SK-N-SH (cell line): ENCODE data around the gene CLCN6. TPM values are rescaled to one million over a fixed set of nuclear protein-coding genes. Genes with fewer than 3 reads are reported as not detected.

ENCODE experiments used
- CTCF ChIA-PET: fragments of 300-600, 350-600 bp; formaldehyde crosslinking; extraction: SDS; loops from one replicate; lab custom pipeline; 2021; lab: Yijun Ruan, JAX
- POLR2A ChIA-PET: fragments of 350-600 bp; sonication (Branson Sonifier 250); formaldehyde crosslinking; extraction: SDS; loops from one replicate; lab custom pipeline; 2020; ENCODE audit warnings: antibody characterized with exemption, inconsistent platforms; lab: Yijun Ruan, JAX
- DNase-seq: peaks from one replicate; pipeline ENCODE4 v3.0.0; 2012
- H2AFZ ChIP-seq: fragments of 200-600 bp; sonication (generic); 2 replicates; pipeline ENCODE4 v1.8.1; 2016; ENCODE audit warnings: antibody characterized with exemption, mild to moderate bottlenecking, low read depth
- H3F3A ChIP-seq: fragments of 200-600 bp; sonication (generic); replicated peaks from 2 replicates; pipeline ENCODE3; 2016; ENCODE audit warnings: antibody characterized with exemption, mild to moderate bottlenecking; ENCODE audit not compliant: insufficient read depth
- H3K27ac ChIP-seq, 2 experiments: fragments of 200-500 bp in 1 of 2; fragments of 200-600 bp in 1 of 2; sonication (Bioruptor generic) in 1 of 2; sonication (generic), shearing (Covaris generic) in 1 of 2; 2 replicates each; pipeline versions ENCODE4 v1.5.1 to v1.6.1; 2014 to 2016; ENCODE audit warnings: low read depth in 2 of 2, inconsistent platforms in 1 of 2, low read length in 1 of 2, mild to moderate bottlenecking in 1 of 2, mixed read lengths in 1 of 2
- H3K27me3 ChIP-seq: fragments of 200-600 bp; sonication (generic), shearing (Covaris generic); 2 replicates; pipeline ENCODE4 v1.6.1; 2016; ENCODE audit warnings: mixed run types; ENCODE audit not compliant: insufficient read depth
- H3K36me3 ChIP-seq, 2 experiments: fragments of 200-500 bp in 1 of 2; fragments of 200-600 bp in 1 of 2; sonication (Bioruptor generic) in 1 of 2; sonication (generic) in 1 of 2; replicated peaks in 1 of 2; 2 replicates each; pipeline versions ENCODE3 to v1.5.1; 2014 to 2016; ENCODE audit warnings: low read length in 1 of 2, mild to moderate bottlenecking in 1 of 2; ENCODE audit not compliant: insufficient read depth in 2 of 2, control insufficient read depth in 1 of 2
- H3K4me1 ChIP-seq, 2 experiments: fragments of 200-500 bp in 1 of 2; fragments of 200-600 bp in 1 of 2; sonication (Bioruptor generic) in 1 of 2; sonication (generic), shearing (Covaris generic) in 1 of 2; 2 replicates each; pipeline versions ENCODE4 v1.5.1 to v1.6.1; 2014 to 2016; ENCODE audit warnings: low read depth in 1 of 2, low read length in 1 of 2, mixed run types in 1 of 2; ENCODE audit not compliant: insufficient read depth in 2 of 2, control insufficient read depth in 1 of 2
- H3K4me2 ChIP-seq: fragments of 200-600 bp; sonication (generic), shearing (Covaris generic); 2 replicates; pipeline ENCODE4 v1.6.1; 2017; ENCODE audit warnings: mixed run types
- H3K4me3 ChIP-seq, 2 experiments: fragments of 200-500 bp in 1 of 2; fragments of 200-600 bp in 1 of 2; sonication (Bioruptor generic) in 1 of 2; sonication (generic), shearing (Covaris generic) in 1 of 2; 2 replicates each; pipeline versions ENCODE4 v1.5.1 to v1.8.1; 2014 to 2016; ENCODE audit warnings: low read depth in 2 of 2, inconsistent platforms in 1 of 2, low read length in 1 of 2, mild to moderate bottlenecking in 1 of 2, mixed read lengths in 1 of 2, moderate library complexity in 1 of 2
- H3K79me2 ChIP-seq: fragments of 200-600 bp; sonication (generic); 2 replicates; pipeline ENCODE4 v1.8.1; 2017; ENCODE audit warnings: mild to moderate bottlenecking; ENCODE audit not compliant: insufficient read depth
- H3K9ac ChIP-seq: fragments of 200-600 bp; sonication (generic); 2 replicates; pipeline ENCODE4 v1.6.1; 2017; ENCODE audit warnings: mixed run types
- H3K9me2 ChIP-seq: fragments of 200-600 bp; sonication (generic); 2 replicates; pipeline ENCODE4 v1.6.1; 2017; ENCODE audit warnings: mixed run types
- H3K9me3 ChIP-seq: fragments of 200-600 bp; sonication (generic); 2 replicates; pipeline ENCODE4 v1.6.1; 2017; ENCODE audit warnings: mixed run types, mild to moderate bottlenecking, moderate library complexity
- H4K20me1 ChIP-seq: fragments of 200-600 bp; sonication (generic); 2 replicates; pipeline ENCODE4 v1.6.1; 2017; ENCODE audit warnings: mild to moderate bottlenecking, mixed run types; ENCODE audit not compliant: insufficient read depth
- EZH2phosphoT487 ChIP-seq: fragments of 200-600 bp; sonication (generic); IDR thresholded peaks from 2 replicates; pipeline ENCODE4 v1.6.1; 2017; ENCODE audit warnings: low read depth, mixed run types, mild to moderate bottlenecking, antibody characterized with exemption, moderate library complexity, borderline replicate concordance
- GABPA ChIP-seq: IDR thresholded peaks from 2 replicates; pipeline ENCODE4 v1.4.0; 2012; ENCODE audit warnings: low read depth, mild to moderate bottlenecking
- NRF1 ChIP-seq: IDR thresholded peaks from 2 replicates; pipeline ENCODE4 v1.6.1; 2012; ENCODE audit warnings: low read depth, mild to moderate bottlenecking, low read length
- POLR2AphosphoS5 ChIP-seq: IDR thresholded peaks from 2 replicates; pipeline ENCODE4 v1.6.1; 2012; ENCODE audit warnings: low read depth, low read length
- RCOR1 ChIP-seq: fragments of 150-350 bp; IDR thresholded peaks from 2 replicates; pipeline ENCODE4 v1.6.1; 2017; ENCODE audit warnings: antibody characterized with exemption, low read length
- YY1 ChIP-seq: IDR thresholded peaks from 2 replicates; pipeline ENCODE4 v1.4.0; 2012; ENCODE audit warnings: low read depth, mild to moderate bottlenecking
- WGBS: methylation state at CpG from one replicate; pipeline ENCODE4 v1.1.6; 2017; ENCODE audit warnings: low lambda C conversion rate; 5-methylcytosine and 5-hydroxymethylcytosine counted together
- polyA plus RNA-seq, 3 experiments: library from polyadenylated mRNA; depleted of rRNA; stranded (reverse); fragments of >200 nt; gene quantifications; 2 replicates each; pipeline ENCODE4 v1.2.3, GENCODE V29; 2012
- TF ChIP-seq, protein P1 (sequence below): IDR thresholded peaks from 2 replicates; pipeline ENCODE4 v1.4.0; 2012; ENCODE audit warnings: low read depth, borderline replicate concordance
- TF ChIP-seq, protein P2 (sequence below): IDR thresholded peaks from 2 replicates; pipeline ENCODE4 v1.6.1; 2012; ENCODE audit warnings: mild to moderate bottlenecking, low read depth, low read length, moderate library complexity
- TF ChIP-seq, protein P3 (sequence below): IDR thresholded peaks from 2 replicates; pipeline ENCODE4; 2012
- TF ChIP-seq, protein P4 (sequence below): fragments of 150-350 bp; IDR thresholded peaks from 2 replicates; pipeline ENCODE4 v1.6.1; 2016; ENCODE audit warnings: mild to moderate bottlenecking, low read depth, low read length

CLCN6 gene
- polyA plus RNA-seq, 1 of the 3 experiments (the other 2 are of a cell fraction), result 7.4 TPM

DNA sequence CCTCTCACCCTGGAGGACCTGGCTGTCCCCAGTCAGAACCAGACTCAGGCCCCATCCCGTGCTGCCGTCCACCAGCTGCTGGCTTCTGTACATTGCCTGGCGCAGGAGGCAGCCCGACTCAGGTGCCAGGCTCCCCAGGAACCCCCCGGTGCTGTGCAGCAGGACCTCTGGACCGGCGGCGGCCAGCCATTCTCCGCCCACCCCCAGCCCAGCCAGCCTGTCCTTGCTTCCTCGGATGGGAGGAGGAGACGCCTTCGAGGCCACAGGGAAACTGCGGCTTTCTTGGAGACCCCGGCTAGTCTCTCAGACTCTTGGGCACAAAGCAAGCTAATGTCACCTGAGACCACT, 39.6 kb upstream of the CLCN6 start:
- Histone ChIP-seq H3K4me1 (peaks cover 0 to 15% of the 10 kb centered on the region in 2 experiments; a peak in 1 of 4 replicates), H3K27ac (no peak overlapping the region), H3K4me3 (no peak overlapping the region), H3K4me2 (no peak overlapping the region), H3F3A (no peaks in the 10 kb centered on the region), H3K27me3 (no peaks in the 10 kb centered on the region), H2AFZ (no peak overlapping the region), H3K9ac (no peak overlapping the region), H3K9me3 (no peaks in the 10 kb centered on the region), H4K20me1 (no peaks in the 10 kb centered on the region), H3K36me3 (no peaks in the 10 kb centered on the region), H3K9me2 (no peaks in the 10 kb centered on the region), H3K79me2 (no peaks in the 10 kb centered on the region)
- WGBS, result no CpG with 5 or more reads among the region's 14 CpGs
- CTCF ChIA-PET, result interaction anchor here (1.0 to 2.7 kb wide), 8 partner anchors 9 to 116 kb away, joined by 3 to 8 read pairs (median 3); partner anchors contain the start of gene FBXO6
- POLR2A ChIA-PET, result no interaction called here
- no peak for DNase-seq
- TF ChIP-seq, protein P1, sequence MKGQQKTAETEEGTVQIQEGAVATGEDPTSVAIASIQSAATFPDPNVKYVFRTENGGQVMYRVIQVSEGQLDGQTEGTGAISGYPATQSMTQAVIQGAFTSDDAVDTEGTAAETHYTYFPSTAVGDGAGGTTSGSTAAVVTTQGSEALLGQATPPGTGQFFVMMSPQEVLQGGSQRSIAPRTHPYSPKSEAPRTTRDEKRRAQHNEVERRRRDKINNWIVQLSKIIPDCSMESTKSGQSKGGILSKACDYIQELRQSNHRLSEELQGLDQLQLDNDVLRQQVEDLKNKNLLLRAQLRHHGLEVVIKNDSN, result no peak
- TF ChIP-seq, protein P2, sequence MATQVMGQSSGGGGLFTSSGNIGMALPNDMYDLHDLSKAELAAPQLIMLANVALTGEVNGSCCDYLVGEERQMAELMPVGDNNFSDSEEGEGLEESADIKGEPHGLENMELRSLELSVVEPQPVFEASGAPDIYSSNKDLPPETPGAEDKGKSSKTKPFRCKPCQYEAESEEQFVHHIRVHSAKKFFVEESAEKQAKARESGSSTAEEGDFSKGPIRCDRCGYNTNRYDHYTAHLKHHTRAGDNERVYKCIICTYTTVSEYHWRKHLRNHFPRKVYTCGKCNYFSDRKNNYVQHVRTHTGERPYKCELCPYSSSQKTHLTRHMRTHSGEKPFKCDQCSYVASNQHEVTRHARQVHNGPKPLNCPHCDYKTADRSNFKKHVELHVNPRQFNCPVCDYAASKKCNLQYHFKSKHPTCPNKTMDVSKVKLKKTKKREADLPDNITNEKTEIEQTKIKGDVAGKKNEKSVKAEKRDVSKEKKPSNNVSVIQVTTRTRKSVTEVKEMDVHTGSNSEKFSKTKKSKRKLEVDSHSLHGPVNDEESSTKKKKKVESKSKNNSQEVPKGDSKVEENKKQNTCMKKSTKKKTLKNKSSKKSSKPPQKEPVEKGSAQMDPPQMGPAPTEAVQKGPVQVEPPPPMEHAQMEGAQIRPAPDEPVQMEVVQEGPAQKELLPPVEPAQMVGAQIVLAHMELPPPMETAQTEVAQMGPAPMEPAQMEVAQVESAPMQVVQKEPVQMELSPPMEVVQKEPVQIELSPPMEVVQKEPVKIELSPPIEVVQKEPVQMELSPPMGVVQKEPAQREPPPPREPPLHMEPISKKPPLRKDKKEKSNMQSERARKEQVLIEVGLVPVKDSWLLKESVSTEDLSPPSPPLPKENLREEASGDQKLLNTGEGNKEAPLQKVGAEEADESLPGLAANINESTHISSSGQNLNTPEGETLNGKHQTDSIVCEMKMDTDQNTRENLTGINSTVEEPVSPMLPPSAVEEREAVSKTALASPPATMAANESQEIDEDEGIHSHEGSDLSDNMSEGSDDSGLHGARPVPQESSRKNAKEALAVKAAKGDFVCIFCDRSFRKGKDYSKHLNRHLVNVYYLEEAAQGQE, result no peak
- no peak for TF ChIP-seq NRF1
- no peak for TF ChIP-seq YY1

DNA sequence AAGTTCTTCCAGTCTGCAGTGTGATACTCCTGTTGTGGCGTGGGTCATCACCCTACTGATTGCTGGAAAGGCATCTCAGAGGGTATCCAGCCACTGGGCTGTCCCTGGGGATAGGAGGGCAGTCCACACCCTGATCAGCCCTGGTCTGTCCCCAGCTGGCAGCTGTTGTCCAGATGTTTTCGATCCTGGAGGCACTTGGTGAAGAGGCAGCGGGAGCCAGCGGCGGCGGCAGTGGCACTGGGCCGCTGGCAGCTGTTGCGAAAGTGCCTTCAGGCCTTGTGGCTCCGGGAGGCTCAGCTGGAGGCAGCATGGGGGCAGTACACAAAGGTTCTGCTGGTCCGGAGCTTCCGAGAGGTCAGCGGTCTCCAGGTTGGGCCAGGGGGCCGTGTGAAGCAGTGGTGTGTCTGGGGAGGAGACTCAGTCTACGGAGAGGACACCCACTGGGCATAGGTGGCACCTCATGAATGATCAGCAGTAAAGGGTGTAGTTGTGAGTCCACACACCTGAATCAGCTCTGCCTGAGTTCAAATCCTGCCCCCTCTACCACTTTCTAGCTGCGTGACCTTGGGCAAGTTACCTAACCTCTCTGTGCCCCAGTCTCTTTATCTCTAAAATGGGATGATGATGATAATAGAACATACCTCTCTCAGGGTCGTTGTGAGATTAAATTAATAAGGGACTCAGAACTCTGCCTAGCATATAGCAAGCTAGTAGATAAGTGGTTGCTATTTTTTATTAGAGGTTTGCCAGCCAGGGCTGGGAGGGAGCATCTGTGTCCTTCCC, 37.9 kb upstream of the CLCN6 start:
- ChIA-PET CTCF (interaction anchor here (1.0 to 1.4 kb wide), 2 partner anchors 15 to 30 kb away, joined by 3 to 5 read pairs; no protein-coding TSS in a partner anchor), POLR2A (no interaction called here)
- peaks cover 0 to 15% of the 10 kb centered on the region in 2 experiments; a peak in 1 of 4 replicates for H3K4me1 ChIP-seq
- no peaks in the 10 kb centered on the region for H3F3A ChIP-seq
- peak; percentile 81 for DNase-seq
- H3K27me3 ChIP-seq, result no peaks in the 10 kb centered on the region
- TF ChIP-seq, protein P1, result no peak
- TF ChIP-seq POLR2AphosphoS5 (no peak), RCOR1 (peak; percentile 34; the same call in 1 of the 2 replicates), YY1 (no peak), EZH2phosphoT487 (no peak), GABPA (no peak)
- TF ChIP-seq, protein P3, sequence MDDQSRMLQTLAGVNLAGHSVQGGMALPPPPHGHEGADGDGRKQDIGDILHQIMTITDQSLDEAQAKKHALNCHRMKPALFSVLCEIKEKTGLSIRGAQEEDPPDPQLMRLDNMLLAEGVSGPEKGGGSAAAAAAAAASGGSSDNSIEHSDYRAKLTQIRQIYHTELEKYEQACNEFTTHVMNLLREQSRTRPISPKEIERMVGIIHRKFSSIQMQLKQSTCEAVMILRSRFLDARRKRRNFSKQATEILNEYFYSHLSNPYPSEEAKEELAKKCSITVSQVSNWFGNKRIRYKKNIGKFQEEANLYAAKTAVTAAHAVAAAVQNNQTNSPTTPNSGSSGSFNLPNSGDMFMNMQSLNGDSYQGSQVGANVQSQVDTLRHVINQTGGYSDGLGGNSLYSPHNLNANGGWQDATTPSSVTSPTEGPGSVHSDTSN, result no peak
- TF ChIP-seq, protein P4, sequence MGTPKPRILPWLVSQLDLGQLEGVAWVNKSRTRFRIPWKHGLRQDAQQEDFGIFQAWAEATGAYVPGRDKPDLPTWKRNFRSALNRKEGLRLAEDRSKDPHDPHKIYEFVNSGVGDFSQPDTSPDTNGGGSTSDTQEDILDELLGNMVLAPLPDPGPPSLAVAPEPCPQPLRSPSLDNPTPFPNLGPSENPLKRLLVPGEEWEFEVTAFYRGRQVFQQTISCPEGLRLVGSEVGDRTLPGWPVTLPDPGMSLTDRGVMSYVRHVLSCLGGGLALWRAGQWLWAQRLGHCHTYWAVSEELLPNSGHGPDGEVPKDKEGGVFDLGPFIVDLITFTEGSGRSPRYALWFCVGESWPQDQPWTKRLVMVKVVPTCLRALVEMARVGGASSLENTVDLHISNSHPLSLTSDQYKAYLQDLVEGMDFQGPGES, result no peak
- TF ChIP-seq, protein P2, result no peak
- H3K4me2 ChIP-seq, result no peak overlapping the region
- H3K9me3 ChIP-seq, result no peaks in the 10 kb centered on the region
- 47% methylated on average over 11 of the region's 16 CpGs for WGBS
- H2AFZ ChIP-seq, result no peak overlapping the region
- H4K20me1 ChIP-seq, result no peaks in the 10 kb centered on the region
- H3K9me2 ChIP-seq, result no peaks in the 10 kb centered on the region
- no peaks in the 10 kb centered on the region for H3K36me3 ChIP-seq
- no peak overlapping the region for H3K4me3 ChIP-seq
- no peak overlapping the region for H3K9ac ChIP-seq
- no peak overlapping the region for H3K27ac ChIP-seq
- H3K79me2 ChIP-seq, result no peaks in the 10 kb centered on the region
